CD4-positive, alpha-beta T cell treated with Interferon alpha-2 for 1 hour (primary cell): Measurements from ENCODE around the gene DTNBP1.

Experiments used
- DNase-seq, 2 donors: peaks; one replicate each; pipeline ENCODE4 v3.0.0-alpha.2; 2020 to 2022

DTNBP1 gene

GRCh38 chr6:15623276-15624116 lies 39.3 kb downstream of the DTNBP1 start:
- DNase-seq: peak in 1 of 2 donors; percentile 10

DNA sequence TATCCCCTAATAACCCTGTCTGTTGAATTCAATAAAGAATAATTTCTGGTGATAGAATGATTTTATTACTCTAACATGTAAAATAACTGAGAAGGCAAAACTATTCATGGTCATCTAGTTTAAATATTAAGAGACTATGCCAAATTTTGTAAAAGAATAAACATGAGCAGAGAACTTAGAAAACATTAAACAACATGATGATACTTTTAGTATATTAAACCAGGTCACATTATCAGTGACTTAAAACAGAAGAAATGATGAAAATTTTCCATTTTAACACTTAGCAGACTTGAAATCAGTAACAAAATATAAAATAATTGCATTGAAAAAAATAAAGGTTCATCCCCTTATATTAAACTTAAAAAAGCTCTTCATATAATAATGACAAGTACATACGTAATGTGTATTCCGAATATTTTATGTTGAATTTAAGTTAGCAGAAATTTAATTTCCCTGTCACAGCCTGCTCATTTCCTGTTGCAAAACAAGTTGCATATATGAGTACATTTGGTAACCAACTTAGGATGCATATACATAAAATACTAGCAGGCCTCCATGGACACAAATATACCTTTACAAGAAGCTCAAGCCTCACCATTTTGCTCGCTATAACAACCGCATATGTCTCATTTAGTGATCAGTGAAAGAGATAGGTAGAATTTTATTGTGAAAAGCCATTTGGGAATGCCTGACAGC lies 40.6 kb downstream of the DTNBP1 start:
- no peak for DNase-seq

GRCh38 chr6:15621203-15622044 lies 41.4 kb downstream of the DTNBP1 start:
- peak in 1 of 2 donors; percentile 20 for DNase-seq

DNA sequence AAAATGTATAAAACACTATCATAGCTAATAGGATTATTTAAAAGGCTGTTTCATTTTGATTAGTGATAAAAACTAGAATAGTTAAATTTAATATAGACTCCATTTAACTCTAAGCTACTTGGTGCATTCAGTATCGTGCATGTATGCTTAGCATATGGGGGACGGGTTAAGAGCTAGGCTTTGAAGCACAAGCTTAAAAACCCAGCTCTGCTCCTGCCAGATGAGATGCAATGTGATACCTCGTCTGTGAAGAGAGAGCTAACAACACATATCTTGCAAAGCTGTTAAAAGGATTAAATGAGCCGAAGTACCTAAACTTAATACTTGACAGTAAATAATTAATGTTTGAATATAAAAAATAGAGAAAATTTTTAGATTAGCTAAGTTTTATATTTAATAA lies 42.2 kb downstream of the DTNBP1 start:
- no peak for DNase-seq

- DNase-seq: no peak
Measured at GRCh38 chr6:15619330-15619729, 43.5 kb downstream of the DTNBP1 start.

- DNase-seq: no peak
Measured at GRCh38 chr6:15618685-15619084, 44.1 kb downstream of the DTNBP1 start.

GRCh38 chr6:15616261-15616660 lies 46.6 kb downstream of the DTNBP1 start:
- DNase-seq: no peak

- no peak for DNase-seq
Measured at GRCh38 chr6:15615802-15616201, 47.0 kb downstream of the DTNBP1 start.

DNA sequence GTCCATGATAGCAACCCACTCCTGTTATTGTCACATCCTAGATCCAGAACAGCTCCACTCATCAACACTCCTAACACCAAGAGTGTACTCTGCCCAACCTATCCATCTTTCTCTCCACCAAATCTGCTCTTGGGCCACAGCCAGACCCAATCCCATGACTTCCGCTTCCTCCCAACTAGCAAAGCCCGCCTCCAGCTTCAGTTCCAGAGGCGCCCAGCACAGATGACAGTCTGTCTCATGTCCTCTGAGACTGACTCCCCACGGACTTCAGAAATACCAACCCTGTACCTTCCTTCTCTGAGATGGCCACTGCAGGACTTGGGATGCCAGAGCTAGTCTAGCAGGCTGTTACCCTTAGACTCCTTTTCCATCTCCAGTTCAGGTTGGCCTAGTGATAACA lies 48.6 kb downstream of the DTNBP1 start:
- no peak for DNase-seq

- no peak for DNase-seq
Measured at GRCh38 chr6:15608396-15608795, 54.4 kb downstream of the DTNBP1 start.

- DNase-seq: no peak
Measured at GRCh38 chr6:15607603-15608002, 55.2 kb downstream of the DTNBP1 start.

GRCh38 chr6:15606347-15606746 lies 56.5 kb downstream of the DTNBP1 start:
- no peak for DNase-seq

- no peak for DNase-seq
Measured at GRCh38 chr6:15604843-15605242, 58.0 kb downstream of the DTNBP1 start.

DNA sequence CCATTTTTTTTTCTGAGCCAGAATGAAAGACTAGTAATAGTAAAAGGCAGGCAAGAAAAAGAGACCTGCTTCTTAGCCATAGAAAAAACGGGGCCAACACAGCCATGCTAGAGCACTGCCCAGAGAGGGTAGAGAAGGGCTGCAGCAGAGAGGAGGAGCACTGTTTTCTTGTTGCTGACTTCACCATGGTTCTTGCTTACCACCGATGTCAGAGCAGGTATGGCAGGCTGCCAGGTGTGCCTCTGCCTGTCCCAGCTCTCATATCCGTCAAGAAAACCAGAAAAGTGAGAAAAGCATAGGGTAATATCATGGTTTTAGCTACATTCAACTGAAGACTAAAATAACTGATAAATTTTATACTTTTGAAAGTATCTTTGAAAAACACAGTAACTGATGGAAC lies 60.7 kb downstream of the DTNBP1 start:
- no peak for DNase-seq

DNA sequence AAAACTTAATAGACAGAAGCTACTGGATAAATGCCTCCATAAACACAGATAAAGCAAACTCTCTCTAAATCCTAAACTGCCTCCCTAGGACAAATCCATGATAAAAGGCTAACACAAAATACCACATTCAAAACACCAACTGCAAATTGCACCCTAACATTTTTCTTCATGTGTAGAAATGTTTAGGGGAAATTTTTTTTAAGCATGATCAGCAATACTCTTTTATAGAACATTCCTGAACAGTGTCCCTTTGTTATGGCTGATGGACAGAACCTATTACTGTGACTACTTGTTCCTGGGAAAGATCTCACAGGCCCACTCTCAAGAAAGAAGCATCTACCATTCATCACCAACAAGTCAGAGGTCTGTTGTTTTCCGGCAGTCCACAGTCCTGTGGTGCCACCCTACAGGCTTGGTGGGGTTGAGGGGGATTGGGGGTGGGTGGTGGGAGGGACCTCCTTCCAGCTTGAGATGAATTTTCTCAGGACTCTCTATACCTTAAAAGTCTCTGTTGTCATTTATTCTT lies 64.5 kb downstream of the DTNBP1 start:
- no peak for DNase-seq

- no peak for DNase-seq
Measured at GRCh38 chr6:15596186-15596896, 66.5 kb downstream of the DTNBP1 start.

GRCh38 chr6:15595461-15596173 lies 67.2 kb downstream of the DTNBP1 start:
- no peak for DNase-seq

DNA sequence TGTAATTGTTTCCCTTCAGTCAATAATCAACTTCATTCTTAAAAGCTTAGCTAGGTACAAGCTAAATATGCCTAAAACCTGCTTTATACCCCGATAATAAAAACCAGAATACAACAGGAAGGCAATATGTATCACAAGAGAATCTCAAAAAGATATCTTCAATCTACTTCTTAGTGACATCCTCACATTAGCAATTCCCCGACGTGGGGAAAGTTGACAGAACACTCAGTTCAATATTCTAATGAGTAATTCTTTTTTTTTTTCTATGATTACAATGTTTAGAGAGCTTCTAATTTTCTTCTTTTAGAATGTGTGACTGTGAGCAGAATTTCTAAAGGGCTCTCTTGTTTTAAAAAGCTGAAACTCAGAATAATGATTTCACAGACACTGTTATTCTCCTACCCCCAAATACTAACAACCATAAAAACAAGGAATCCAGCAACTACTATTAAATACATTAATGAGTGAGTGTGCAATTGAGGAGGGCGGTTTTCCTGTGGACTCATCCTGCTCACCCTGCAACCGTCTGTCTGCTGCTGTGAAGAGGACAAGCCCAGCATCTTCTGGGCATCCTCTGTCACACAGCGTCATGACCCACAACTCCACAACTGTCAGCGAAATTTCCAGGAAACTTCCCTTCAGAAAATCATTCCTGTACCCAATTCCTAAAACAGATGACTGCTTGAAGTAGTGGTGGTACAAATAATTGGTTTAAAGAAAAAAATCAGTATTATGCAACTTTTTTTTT lies 68.1 kb downstream of the DTNBP1 start:
- no peak for DNase-seq

GRCh38 chr6:15593798-15594197 lies 69.0 kb downstream of the DTNBP1 start:
- DNase-seq: no peak

DNA sequence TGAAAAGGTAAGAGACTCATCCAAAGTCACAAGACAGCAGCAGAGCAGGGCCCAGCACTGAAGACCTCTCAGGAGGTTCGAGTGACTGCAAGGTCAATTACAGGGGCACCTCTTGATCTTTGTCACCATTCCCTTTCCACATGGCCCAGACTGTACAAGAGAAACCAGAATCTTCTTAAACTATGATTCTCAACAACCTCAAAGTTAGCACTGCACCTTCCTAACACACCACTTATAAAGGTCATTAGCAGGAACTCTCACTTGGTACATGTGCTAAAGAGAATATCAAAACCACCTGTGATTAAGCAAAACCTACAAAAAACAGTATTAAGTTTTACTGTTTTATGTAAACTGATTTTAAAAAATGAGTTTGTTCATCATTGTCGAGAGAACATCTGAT lies 70.2 kb downstream of the DTNBP1 start:
- DNase-seq: no peak
